WTC11 (cell line): Measurements from ENCODE around the gene VEGFA.

Source experiments
- CREB1 ChIP-seq: sonication (generic); formaldehyde crosslinking; IDR thresholded peaks from 2 replicates; pipeline ENCODE4 v1.8.0; 2023; ENCODE audit warnings: mild to moderate bottlenecking, missing genetic modification reagents
- CTCF ChIP-seq: fragments of 200-600 bp; IDR thresholded peaks from 2 replicates; pipeline ENCODE4 v1.8.0; 2022; ENCODE audit warnings: antibody characterized with exemption
- ESRRA ChIP-seq: sonication (generic); formaldehyde crosslinking; IDR thresholded peaks from 2 replicates; pipeline ENCODE4 v1.8.1; 2022; ENCODE audit warnings: mild to moderate bottlenecking, missing genetic modification reagents, borderline replicate concordance
- FOXP1 ChIP-seq: sonication (generic); formaldehyde crosslinking; IDR thresholded peaks from 2 replicates; pipeline ENCODE4 v1.8.0; 2022; ENCODE audit warnings: missing genetic modification reagents, mild to moderate bottlenecking, moderate library complexity, borderline replicate concordance
- NR2C2 ChIP-seq: sonication (generic); formaldehyde crosslinking; IDR thresholded peaks from 2 replicates; pipeline ENCODE4 v1.8.0; 2022; ENCODE audit warnings: mild to moderate bottlenecking, missing genetic modification reagents
- USF2 ChIP-seq: sonication (generic); formaldehyde crosslinking; IDR thresholded peaks from 2 replicates; pipeline ENCODE4 v1.8.1; 2023; ENCODE audit warnings: mild to moderate bottlenecking, missing genetic modification reagents, moderate library complexity
- ZBTB43 ChIP-seq: sonication (generic); formaldehyde crosslinking; IDR thresholded peaks from 2 replicates; pipeline ENCODE4 v1.8.1; 2023; ENCODE audit warnings: mild to moderate bottlenecking, missing genetic modification reagents
- TF ChIP-seq, protein P1 (sequence below): sonication (generic); formaldehyde crosslinking; IDR thresholded peaks from 2 replicates; pipeline ENCODE4 v1.8.1; 2023; ENCODE audit warnings: mild to moderate bottlenecking, missing genetic modification reagents, moderate library complexity

- TF ChIP-seq CTCF (no peak), FOXP1 (CRISPR knock-in tag) (no peak), CREB1 (CRISPR knock-in tag) (no peak), NR2C2 (CRISPR knock-in tag) (no peak), ESRRA (CRISPR knock-in tag) (no peak), ZBTB43 (CRISPR knock-in tag) (no peak), USF2 (CRISPR knock-in tag) (no peak)
- TF ChIP-seq, protein P1, sequence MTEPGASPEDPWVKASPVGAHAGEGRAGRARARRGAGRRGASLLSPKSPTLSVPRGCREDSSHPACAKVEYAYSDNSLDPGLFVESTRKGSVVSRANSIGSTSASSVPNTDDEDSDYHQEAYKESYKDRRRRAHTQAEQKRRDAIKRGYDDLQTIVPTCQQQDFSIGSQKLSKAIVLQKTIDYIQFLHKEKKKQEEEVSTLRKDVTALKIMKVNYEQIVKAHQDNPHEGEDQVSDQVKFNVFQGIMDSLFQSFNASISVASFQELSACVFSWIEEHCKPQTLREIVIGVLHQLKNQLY (CRISPR knock-in tag): no peak
These were observed 40.5 kb upstream of the VEGFA start for GRCh38 chr6:43729537-43729936.
